ENCODE measurements around the gene MCTP1.
A peak's percentile ranks its signal among the peaks of the same experiment; 100 is the strongest.
"Not testable (repeated sequence)": the region's sequence is repeated elsewhere in the genome, so short reads cannot be mapped to it uniquely, and the experiment has no call there.

Gene MCTP1

GRCh38 chr5:94869921-94870320 lies 415.0 kb downstream of the MCTP1 start:
- DNase-seq = no peak

- DNase-seq = no peak
Observed at GRCh38 chr5:94863951-94864350, 420.9 kb downstream of the MCTP1 start.

- DNase-seq = no peak
Observed at GRCh38 chr5:94857111-94857510, 427.8 kb downstream of the MCTP1 start.

- no peak for DNase-seq
Observed at GRCh38 chr5:94856257-94856800, 428.6 kb downstream of the MCTP1 start.

GRCh38 chr5:94855543-94855942 lies 429.4 kb downstream of the MCTP1 start:
- no peak for DNase-seq

- no peak for DNase-seq
Observed at GRCh38 chr5:94853120-94853519, 431.8 kb downstream of the MCTP1 start.

- no peak for DNase-seq
Observed at GRCh38 chr5:94850960-94851359, 433.9 kb downstream of the MCTP1 start.

- peak; percentile 19 for DNase-seq
Observed at GRCh38 chr5:94849821-94850736, 434.8 kb downstream of the MCTP1 start.

- DNase-seq = no peak
Observed at GRCh38 chr5:94849324-94849723, 435.6 kb downstream of the MCTP1 start.

- no peak for DNase-seq
Observed at GRCh38 chr5:94847726-94848125, 437.2 kb downstream of the MCTP1 start.

- no peak for DNase-seq
Observed at GRCh38 chr5:94847019-94847418, 437.9 kb downstream of the MCTP1 start.

GRCh38 chr5:94845696-94846095 lies 439.2 kb downstream of the MCTP1 start:
- not testable (repeated sequence) for DNase-seq

GRCh38 chr5:94841598-94842322 lies 443.1 kb downstream of the MCTP1 start:
- DNase-seq = no peak

- DNase-seq = no peak
Observed at GRCh38 chr5:94833851-94834250, 451.0 kb downstream of the MCTP1 start.

GRCh38 chr5:94832685-94833084 lies 452.2 kb downstream of the MCTP1 start:
- DNase-seq = no peak

GRCh38 chr5:94830520-94830919 lies 454.4 kb downstream of the MCTP1 start:
- no peak for DNase-seq

- not testable (repeated sequence) for DNase-seq
Observed at GRCh38 chr5:94828222-94828621, 456.7 kb downstream of the MCTP1 start.

- no peak for DNase-seq
Observed at GRCh38 chr5:94820488-94820887, 464.4 kb downstream of the MCTP1 start.

GRCh38 chr5:94818904-94819303 lies 466.0 kb downstream of the MCTP1 start:
- no peak for DNase-seq

- DNase-seq = no peak
Observed at GRCh38 chr5:94815313-94816039, 469.4 kb downstream of the MCTP1 start.

- DNase-seq = no peak
Observed at GRCh38 chr5:94812232-94812631, 472.7 kb downstream of the MCTP1 start.

- no peak for DNase-seq
Observed at GRCh38 chr5:94811331-94811730, 473.6 kb downstream of the MCTP1 start.

- no peak for DNase-seq
Observed at GRCh38 chr5:94810877-94811276, 474.0 kb downstream of the MCTP1 start.

Data from right kidney (tissue), 1 donor.